GM12874 (cell line): ENCODE measurements around the gene VAV3.
A peak's percentile ranks its signal among the peaks of the same experiment; 100 is the strongest.

ENCODE experiments used
- TF ChIP-seq, protein P1 (sequence below): IDR thresholded peaks from 2 replicates; pipeline ENCODE4 v1.5.1; 2011; ENCODE audit warnings: low read depth, mild to moderate bottlenecking, control low read depth, low read length, moderate library complexity; ENCODE audit not compliant: insufficient read depth

Gene VAV3, protein sequence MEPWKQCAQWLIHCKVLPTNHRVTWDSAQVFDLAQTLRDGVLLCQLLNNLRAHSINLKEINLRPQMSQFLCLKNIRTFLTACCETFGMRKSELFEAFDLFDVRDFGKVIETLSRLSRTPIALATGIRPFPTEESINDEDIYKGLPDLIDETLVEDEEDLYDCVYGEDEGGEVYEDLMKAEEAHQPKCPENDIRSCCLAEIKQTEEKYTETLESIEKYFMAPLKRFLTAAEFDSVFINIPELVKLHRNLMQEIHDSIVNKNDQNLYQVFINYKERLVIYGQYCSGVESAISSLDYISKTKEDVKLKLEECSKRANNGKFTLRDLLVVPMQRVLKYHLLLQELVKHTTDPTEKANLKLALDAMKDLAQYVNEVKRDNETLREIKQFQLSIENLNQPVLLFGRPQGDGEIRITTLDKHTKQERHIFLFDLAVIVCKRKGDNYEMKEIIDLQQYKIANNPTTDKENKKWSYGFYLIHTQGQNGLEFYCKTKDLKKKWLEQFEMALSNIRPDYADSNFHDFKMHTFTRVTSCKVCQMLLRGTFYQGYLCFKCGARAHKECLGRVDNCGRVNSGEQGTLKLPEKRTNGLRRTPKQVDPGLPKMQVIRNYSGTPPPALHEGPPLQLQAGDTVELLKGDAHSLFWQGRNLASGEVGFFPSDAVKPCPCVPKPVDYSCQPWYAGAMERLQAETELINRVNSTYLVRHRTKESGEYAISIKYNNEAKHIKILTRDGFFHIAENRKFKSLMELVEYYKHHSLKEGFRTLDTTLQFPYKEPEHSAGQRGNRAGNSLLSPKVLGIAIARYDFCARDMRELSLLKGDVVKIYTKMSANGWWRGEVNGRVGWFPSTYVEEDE

DNA sequence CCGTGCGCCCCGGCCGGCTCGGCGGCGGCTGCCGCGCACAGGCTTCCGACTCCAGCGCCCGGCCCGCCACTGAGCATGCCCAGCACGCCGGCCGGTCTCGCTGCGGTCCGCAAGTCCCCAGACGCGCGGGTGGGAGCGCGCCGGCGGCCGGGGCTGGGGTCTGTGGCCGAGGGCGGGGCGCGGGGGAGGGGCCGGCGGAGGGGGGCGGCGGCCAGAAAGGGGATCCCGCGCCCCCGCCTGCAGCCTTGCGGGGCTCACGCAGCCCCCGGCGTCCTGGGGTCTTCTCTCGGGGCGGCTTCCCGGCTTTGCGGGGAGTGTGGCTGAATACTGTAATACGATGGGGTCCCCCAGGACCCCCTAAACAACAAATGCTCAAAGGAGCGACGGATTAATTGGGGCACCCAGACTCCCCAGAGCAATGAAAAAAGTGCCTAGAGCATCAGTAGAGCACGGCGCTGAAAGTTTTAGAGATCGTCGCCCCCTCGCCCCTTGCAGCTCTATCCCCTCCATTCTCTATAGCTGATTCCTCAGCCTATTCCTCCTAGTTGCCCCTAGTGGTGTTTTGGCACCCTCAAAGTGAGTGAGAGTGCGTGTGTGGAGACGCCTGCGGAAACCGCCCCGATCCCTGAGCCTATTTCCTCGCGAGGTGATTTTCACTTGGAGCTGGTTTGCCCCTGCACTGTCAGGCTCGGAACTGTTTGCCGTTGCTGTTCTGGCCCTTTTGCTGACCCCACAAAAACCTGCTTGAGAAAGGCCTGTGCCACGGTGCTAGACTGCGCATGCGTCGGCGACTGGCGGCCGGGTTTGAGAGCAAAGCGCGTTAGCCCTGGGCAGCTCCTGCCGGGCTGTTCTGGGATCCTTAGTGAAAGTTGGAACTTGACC, at the start of gene VAV3:
TSS of gene VAV3 (minus strand) at position 71 of the 882 bp plus-strand sequence. CDS start 311 bp downstream, outside the sequence.
- TF ChIP-seq, protein P1, sequence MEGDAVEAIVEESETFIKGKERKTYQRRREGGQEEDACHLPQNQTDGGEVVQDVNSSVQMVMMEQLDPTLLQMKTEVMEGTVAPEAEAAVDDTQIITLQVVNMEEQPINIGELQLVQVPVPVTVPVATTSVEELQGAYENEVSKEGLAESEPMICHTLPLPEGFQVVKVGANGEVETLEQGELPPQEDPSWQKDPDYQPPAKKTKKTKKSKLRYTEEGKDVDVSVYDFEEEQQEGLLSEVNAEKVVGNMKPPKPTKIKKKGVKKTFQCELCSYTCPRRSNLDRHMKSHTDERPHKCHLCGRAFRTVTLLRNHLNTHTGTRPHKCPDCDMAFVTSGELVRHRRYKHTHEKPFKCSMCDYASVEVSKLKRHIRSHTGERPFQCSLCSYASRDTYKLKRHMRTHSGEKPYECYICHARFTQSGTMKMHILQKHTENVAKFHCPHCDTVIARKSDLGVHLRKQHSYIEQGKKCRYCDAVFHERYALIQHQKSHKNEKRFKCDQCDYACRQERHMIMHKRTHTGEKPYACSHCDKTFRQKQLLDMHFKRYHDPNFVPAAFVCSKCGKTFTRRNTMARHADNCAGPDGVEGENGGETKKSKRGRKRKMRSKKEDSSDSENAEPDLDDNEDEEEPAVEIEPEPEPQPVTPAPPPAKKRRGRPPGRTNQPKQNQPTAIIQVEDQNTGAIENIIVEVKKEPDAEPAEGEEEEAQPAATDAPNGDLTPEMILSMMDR = 0 out of 2 replicates have a peak, but pooled peaks have one; percentile 6

DNA sequence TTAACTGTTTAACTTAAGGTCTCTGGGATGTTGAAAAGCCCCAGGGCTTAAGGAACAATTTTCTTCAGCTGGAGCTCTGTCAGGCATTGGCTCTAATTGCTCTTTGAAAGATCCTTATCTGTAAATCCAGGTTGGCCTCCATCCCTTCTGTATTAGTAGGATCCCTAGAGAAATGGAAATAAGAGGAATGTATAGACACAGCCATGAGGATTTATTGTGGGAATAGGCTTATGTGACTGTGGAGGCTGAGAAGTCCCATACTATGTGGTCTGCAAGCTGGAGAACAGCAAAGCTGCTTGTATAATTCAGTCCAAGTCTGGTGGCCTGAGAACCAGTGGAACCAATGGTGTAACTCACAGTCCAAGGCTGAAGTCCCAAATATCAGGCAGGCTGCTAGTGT, 47.6 kb upstream of the VAV3 start:
- TF ChIP-seq, protein P1 = no peak

DNA sequence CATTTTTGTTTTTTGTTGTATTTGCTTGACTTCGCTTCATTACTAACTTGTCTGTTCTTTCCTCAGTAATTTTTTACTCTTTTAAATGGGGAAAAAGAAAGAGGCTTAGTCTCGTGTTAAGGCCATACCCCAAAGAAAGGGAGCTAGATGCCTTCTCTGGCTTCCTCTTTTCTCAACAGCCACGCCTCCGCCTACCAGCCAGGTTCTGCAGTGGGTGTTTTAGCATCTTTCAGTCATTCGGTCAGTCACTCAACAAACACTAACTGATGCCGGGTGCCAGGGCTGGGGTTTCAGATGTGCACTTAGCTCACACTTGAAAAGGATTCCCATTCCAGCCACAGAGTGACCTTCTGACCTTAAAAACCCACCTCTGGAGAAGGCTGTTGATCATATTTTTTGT, 46.3 kb upstream of the VAV3 start:
- TF ChIP-seq, protein P1 = no peak

DNA sequence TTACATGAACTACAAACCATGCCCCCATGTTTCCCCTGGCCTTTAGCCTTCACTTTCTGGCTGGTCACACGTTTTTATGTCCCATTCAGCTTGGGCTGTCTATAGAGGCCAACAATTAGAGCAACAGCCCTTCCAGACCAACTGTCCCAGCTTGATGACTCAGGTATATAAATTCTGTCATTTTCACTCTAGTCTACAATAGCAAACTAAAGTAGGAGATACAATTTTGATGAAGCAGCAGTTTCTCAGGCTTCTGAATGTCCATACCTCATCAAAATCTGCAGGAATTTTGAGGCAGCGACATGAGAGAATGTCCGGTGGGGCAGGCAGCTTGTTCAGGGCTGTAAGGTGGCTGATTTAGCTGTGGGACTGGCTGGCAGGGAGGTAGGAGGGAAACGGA, 45.6 kb upstream of the VAV3 start:
- TF ChIP-seq, protein P1 = no peak

DNA sequence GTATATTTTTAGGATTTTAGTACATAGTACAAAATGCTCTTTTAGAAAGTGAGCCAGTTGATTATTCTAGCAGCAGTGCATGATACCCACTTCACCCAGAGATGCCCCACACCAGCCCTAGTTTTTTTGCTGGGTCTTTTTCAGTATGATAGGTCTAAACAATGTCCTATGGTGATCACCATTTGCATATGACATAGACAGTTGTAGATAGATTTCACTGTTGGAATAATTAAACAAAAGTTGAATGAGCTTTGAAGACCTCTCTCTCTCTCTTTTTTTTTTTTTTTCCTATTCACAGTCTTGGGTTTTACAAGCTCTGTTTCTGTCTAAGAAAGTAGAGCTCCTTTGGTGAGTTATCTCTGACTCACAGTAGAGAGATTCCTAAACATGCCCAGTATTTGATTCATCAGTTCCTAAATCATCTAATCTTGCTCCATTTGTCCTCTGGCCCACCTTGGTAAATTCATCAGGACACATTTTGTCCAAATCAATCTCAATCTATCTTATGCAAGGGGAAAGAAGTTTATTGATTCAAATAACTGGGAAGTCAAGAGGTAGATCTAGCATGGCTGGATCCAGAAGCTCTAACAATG, 44.7 kb upstream of the VAV3 start:
- TF ChIP-seq, protein P1 = no peak

DNA sequence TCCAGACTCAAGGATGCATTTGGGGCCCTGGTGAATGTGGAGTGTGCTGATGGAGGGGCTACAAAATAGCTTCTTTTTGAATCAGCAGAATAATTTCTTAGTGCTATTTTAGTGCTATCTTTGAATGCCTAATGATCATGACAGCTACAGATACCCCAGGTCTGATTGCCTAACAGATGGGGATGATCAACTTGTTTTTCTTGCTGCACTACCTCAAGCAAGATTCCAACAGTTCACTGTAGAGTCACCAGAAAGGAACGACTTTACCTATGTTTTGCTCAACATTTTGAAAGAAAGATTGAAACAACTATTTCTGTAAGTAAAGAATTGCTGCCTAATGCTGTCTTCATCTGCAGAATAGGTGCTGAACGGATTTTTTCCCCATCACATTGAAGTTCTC, 42.6 kb upstream of the VAV3 start:
- TF ChIP-seq, protein P1 = no peak
